Head of caudate nucleus (tissue), 42 donors: ENCODE results near the gene ATP6V0A1.
A peak's percentile ranks its signal among the peaks of the same experiment; 100 is the strongest.
"Not testable (repeated sequence)": the region's sequence is repeated elsewhere in the genome, so short reads cannot be mapped to it uniquely, and the experiment has no call there.

ENCODE experiments used
- DNase-seq, 42 donors: peaks; one replicate each; pipeline versions ENCODE4 v3.0.0 to v3.0.0-alpha.2; 2020 to 2021; ENCODE audit warnings: mixed read lengths in 7 of 42
- intact Hi-C: fragments of 100-400 bp; cut with DNase I; formaldehyde crosslinking; loops from one replicate; pipeline ENCODE4 v1.15.0; 2022

Gene ATP6V0A1

DNA sequence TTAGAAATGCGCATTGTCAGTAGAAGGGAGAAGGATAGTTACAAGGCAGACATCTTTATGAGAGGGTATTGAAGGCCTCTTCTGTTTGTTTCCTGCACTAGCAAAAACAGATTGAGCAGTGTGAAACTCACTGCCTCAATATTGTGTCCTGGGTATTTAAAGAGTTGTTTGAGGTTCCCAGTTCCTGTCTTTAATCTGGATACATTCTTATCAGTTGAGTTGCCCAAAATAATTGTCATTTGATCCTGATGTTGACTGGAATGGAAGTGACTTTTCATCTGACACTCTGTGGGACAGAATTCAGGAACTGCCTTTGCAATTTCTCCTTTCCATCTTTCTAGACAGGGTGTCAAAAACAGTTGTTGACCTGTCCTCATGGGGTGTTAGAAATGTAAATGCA lies 1.7 kb downstream of the ATP6V0A1 start:
- intact Hi-C loops = no loop called here
- peak in 1 of 42 donors; percentile 11 for DNase-seq

DNA sequence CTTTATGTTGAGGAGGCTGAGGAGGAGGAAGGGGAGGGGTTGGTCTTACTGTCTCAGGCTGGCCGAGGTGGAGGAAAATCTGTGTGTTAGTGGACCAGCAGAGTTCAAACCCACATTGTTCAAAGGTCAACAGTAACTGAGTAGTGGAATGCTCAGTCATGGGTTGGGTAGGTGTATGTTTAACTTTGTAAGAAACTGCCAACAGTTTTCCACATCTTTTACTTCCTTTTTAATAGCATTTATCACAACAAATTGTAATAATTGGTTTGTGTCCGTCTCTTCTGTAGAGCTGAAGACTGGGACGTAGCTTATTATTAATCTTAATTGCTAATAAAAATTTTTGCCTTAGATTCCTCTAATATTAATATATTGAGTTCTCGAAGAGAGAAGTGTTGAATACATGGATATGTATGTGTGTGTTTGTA lies 5.3 kb downstream of the ATP6V0A1 start:
- DNase-seq = no peak
- intact Hi-C loops = no loop called here

DNA sequence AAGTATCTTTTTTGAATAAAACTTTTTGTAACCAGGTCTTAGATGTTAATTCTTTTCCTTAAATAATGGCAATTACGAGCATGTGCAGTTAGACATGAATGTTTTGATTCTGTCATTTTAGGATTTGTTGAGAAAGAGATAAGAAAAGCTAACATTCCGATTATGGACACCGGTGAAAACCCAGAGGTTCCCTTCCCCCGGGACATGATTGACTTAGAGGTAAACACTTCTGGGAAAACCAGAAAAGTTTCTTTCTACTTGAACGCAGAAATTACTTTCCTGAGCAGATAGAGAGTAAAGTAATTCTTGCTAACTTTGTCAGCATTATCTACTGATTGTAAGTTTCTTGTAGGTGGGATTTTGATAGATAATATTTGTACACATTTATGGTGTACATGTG lies 9.2 kb downstream of the ATP6V0A1 start:
- intact Hi-C loops = no loop called here
- DNase-seq = no peak

DNA sequence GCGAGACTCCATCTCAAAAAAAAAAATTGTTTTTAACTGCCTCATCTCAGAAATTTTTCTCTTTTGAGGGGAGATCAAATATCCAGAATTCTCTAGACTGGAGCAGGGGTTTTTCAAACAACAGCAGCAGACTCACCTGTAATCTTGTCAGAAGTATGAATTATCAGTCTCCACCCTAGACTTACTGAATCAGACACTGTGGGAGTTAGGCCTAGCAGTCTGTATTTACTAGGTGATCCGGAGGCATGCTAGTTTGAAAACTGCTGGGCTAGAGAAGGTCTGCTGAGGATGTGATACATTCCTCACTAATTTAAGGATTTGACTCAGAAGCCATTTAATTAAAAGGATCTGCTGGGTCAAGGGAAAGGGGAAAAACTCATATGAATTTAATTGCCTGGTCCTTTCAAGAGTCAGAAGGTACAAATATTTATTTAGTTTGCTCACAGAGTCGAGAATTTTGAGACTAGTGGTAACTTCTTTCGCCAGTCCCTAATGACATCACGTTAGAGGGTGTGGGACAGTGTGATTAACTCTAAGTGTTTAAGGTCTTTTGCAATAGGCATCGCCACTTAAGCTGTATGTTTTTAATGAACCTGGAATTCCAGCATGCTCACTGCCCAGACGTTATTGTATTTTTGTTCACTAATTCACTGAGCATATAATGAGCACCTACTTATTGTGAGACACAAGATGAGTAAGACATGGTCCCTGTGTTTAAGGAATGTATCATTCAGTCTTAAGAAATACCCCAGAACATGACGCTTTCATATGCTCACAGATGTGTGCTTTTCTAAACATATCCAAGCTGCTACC lies 14.2 kb downstream of the ATP6V0A1 start:
- DNase-seq = no peak
- intact Hi-C loops = no loop called here

DNA sequence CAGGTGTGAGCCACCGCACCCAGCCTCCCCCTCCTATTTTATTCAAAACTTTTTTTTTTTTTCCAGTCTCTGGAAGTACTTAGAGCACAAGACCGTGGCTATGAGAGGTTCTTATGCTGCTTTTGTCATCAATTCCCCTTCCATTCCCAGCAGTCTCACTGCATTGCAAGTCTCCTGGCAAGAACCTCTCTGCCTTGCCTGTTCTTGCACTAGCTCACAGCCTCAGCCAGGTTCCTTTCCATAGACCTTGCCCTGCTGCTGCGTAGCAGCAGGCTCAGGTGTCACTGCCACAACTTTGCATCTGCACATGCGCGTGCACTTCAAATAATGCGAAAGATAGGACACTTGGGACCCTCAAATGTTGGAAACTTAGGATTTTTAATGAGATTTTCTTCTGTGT lies 15.6 kb downstream of the ATP6V0A1 start:
- DNase-seq = no peak
- intact Hi-C loops = no loop called here

DNA sequence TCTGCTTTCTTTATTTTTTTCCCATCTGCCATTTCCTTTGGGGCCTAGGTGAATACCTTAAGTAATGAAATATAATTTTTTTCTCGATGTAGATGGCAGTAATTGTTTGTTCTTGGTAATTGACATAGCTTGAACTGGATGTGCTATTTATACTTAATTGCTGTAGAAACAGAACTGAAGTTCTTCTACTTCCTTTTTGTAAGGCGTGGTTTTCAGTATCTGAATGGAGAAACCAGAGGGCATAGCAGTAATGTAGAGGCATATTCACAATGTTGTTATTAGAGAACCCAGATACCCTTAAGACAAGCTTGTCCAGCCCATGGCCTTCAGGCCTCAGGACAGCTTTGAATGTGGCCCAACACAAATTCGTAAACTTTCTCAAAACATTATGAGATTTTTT lies 16.4 kb downstream of the ATP6V0A1 start:
- intact Hi-C loops = no loop called here

DNA sequence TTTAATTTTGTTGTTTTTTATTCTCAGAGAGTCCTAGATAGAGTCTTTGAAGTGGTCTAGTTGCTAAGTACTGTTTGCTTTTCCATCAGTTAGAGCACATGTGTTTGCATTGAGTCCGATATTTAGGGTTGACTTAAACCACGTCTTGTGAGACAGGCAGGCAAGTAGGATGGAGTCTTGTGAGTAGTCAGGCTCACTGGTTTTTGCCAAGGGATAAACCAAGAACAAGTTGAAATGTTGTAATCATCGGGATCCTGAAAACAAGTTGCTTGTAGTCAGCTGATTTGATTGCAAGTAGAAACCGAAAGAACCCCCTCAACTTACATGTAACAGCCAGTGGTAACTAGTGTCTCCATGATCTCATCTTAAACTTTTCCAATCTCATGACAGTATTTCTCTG lies 17.2 kb downstream of the ATP6V0A1 start:
- intact Hi-C loops = no loop called here
- no peak for DNase-seq

More for the DNA sequence above, 16.4 kb downstream of the ATP6V0A1 start:
- DNase-seq = no peak

DNA sequence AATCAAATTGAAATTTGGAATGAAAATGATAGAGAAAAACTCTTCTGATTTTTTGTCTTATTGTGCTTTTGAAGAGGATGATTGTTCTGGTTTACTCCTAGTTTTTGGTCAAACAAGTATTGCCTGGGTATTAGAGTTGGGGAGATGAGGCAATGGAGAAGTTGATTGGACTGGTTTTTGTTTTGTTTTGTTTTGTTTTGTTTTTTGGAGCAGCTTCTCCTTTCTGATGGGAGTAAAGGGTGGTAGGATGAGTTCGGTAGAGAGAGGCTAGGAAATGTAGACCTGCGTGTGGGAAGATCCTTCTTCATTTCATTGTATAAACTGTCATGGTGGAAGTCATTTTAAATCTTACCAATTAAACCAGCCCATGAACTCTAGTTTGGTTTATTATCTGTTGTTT lies 17.7 kb downstream of the ATP6V0A1 start:
- intact Hi-C loops = no loop called here
- DNase-seq = no peak

DNA sequence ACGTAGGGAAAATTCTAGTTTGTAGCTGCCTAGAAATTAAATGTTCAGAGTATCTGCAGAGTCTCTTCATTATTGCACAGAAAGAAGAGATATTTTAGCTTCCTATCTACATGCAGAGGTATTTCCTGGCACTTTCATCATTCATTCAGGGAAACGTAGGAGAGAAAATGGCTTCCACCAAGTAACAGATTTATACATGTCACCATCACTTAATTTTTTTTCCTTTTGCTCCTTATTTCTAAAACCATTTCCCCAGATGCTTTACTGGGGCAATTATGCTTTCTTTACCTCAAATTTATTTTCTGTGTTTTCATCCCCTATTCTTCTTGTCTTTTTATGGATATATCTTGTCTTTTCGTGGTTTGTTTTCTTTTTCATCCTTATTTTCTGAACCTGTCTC lies 18.5 kb downstream of the ATP6V0A1 start:
- DNase-seq = no peak
- intact Hi-C loops = no loop called here

DNA sequence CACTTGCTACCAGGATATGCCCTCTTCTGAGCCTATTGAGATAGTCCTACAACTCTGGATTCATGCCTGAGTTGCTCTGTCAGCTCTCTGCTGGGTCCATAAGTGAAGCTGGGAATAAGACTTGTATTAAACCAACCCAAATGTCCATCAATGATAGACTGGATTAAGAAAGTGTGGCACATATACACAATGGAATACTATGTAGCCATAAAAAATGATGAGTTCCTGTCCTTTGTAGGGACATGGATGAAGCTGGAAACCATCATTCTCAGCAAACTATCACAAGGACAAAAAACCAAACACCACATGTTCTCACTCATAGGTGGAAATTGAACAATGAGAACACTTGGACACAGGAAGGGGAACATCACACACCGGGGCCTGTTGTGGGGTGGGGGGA lies 19.1 kb downstream of the ATP6V0A1 start:
- DNase-seq, intact Hi-C loops: not testable (repeated sequence)

DNA sequence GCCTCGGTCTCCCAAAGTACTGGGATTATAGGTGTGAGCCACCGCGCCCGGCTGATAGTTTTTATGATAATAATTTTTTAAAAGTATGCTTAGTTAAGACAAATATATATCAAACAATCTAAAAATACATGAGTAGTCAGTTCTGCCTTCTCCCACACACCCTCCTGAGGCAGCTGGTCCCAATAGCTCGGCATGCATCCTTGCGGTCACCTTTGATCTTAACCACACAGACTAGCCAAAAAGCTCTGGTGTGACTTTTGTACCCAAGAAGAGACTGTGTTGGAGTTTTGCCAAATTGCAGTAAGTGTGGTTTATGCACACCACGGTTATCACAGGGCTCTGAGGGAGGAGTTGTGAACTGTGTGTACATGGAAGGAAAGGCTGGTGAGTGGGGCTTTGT lies 25.6 kb downstream of the ATP6V0A1 start:
- no peak for DNase-seq

DNA sequence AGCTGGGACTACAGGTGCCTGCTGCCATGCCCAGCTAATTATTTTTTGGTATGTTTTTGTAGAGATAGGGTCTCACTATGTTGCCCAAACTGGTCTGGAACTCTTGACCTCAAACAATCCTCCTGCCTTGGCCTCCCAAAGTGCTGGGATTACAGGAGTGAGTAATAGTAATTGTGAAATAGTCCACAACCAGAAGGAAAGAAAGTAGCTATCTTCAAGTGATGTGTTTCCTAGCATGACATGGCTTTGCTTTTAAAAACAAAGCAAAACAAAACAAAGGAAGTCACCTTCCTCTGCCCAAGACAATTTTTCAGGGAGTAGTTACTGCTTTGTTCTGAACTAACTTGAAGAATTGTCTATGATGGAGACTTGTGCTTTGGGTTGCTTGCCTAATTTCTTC lies 27.0 kb downstream of the ATP6V0A1 start:
- DNase-seq = no peak
- intact Hi-C loops = no loop called here

More for the DNA sequence above, 25.6 kb downstream of the ATP6V0A1 start:
- intact Hi-C loops = no loop called here

DNA sequence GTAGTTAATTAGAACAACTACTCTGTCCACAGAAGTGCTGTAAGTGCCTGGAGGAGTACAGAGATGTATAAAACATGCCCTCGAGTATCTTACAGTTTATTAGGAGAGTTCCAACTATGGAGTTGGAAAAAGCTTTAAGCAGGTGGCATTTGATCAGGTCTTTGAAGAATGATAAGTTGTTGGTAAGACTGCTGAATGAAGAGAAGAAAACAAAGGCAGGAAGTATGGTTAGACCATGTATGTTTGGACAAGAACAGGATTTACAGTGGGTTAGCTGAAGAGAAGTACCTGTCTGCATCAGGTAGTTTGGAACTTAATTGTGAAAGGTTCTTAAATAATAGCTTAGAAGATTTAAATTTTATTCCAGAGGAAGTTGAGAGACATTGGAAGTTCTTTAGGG lies 29.4 kb downstream of the ATP6V0A1 start:
- DNase-seq = no peak
- intact Hi-C loops = no loop called here

DNA sequence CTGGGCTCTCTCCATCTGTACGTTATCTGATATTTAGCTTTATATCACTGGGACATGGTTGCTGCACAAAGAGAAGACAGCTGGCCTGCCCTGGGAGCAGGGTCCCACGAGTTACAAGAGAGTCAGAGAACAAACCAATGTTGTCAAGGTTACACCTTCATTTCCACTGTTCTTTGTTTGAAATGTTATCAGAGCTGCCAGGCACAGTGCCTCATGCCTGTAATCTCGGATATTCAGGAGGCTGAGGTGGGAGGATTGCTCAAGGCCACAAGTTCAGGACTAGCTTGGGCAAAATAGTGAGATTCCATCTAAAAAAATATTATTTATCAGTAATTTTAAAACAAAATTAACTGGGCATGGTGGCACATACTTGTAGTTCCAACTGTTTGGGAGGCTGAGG lies 34.6 kb downstream of the ATP6V0A1 start:
- intact Hi-C loops = no loop called here
- no peak for DNase-seq

DNA sequence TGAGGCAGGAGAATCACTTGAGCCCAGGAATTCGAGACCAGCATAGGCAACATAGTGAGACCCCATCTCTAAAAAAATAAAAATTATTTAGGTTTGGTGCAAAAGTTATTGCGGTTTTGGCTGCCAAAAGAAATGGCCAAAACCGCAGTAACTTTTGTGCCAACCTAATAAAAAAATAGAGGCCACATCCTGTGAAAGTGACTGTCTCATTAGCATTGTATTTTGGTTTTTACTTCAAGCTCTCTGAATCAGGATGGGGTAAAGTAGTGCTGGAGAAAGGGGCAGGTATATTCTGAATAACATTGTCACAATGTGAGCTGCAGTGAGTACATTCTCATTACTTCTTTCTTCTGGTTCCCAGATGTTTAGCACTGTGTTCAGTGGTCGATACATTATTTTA lies 36.0 kb downstream of the ATP6V0A1 start:
- intact Hi-C loops = no loop called here
- no peak for DNase-seq

DNA sequence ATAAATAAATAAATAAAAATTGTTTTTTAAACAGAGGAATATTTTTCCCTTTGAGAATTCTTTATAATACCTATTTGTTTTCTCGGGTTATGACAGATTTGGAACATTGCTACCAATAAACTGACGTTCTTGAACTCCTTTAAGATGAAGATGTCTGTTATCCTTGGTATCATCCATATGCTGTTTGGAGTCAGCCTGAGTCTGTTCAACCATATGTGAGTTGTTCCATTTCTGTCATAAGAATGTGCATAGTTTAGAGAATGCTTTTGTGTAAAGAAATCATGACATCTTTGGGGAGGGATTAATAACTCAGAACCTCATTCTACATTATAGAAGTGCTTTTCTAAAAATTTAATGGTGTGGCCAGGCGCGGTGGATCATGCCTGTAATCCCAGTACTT lies 40.1 kb downstream of the ATP6V0A1 start:
- intact Hi-C loops = no loop called here
- no peak for DNase-seq

DNA sequence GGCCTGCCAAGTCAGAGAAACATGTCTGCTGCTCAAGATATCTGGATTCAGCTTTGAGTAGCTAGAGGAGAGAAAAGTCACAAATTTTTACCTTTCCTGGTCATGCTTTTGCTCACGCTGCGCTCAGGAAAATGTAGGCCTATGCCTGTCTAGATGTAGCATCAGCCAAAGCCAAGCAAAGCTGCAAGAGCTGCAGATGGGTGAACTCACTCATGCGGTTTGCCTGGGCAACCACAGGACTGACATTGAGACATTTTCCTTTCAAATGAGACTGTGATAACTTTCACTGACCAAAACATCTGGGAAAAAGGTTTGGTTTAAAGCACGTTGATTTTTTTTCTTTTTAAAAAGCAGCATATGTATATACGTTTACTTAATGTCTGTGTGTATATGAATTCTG lies 43.4 kb downstream of the ATP6V0A1 start:
- DNase-seq = no peak
- intact Hi-C loops = no loop called here

DNA sequence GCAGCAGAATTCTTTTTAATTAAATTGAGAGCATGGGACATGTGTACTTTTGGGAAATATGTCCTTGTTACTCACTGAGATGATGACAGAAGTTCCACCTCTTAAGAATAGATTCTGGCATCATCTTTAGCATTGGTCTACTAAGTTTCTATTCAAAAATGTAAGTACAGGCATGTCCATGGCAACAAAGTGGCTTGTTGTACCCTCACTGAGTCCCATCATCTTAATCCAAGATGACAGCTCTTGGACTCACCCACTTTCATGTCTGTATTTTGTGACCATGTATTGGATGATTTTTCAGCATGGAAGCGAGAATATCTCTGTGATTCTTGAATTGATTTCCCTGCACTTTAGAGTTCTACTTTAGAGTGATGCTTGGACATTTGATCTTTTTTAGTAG lies 44.2 kb downstream of the ATP6V0A1 start:
- no peak for DNase-seq
- intact Hi-C loops = no loop called here

DNA sequence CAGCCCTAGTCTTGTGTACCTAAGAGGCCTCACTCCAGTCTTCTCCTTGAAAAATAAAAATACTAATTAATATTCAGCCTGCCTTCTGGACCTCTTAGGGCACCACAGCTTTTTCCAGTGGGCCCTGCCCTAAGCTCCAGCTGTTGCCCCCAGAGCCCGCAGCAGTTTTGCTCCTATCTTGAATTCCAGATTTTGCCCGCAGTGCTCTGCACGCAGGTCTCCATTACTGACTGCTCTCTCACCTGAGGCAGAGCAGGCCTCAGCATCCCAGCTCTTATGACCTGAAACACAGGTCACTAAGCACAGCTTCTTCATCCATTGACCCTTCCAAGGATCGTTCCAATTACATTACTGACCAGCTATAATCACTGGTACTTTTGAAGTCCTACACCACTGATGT lies 49.0 kb downstream of the ATP6V0A1 start:
- DNase-seq = no peak
- intact Hi-C loops = no loop called here

DNA sequence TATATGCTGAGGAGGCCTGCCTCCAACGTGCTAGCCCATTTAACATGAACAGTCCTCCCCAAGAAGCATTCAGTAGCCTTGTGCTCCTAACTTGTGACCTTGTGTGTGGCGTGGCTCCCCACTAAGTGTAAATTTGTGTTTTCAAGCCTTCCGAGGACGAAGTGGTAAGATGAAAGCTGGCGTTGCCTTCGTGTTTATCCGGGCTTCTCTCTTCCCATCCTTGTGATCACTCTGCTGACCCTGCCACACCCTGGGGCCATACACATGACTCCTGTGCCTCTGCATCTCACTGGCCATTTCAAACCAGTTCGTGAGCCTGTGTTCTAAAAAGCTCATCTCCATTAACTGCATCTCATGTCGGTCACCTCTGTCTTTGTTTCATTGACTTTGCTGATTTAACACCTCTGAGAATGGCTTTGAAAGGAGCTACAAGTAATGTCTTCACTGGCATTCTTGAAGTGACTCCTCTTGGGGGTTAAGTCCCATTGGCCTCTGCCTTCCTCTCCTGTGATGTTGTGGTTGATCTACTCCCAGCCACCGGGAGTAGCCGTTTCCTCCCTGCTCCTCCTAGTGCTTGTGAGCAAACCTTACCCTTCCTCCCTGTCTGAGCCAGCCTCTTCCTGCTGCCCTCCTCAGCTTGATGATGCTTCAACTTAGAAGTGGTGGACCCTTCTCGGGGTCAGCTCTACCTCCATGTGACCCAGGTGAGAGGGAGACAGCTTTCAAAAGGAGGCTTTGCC lies 49.9 kb downstream of the ATP6V0A1 start:
- DNase-seq = peak in 1 of 42 donors; percentile 22
- intact Hi-C loops = no loop called here

DNA sequence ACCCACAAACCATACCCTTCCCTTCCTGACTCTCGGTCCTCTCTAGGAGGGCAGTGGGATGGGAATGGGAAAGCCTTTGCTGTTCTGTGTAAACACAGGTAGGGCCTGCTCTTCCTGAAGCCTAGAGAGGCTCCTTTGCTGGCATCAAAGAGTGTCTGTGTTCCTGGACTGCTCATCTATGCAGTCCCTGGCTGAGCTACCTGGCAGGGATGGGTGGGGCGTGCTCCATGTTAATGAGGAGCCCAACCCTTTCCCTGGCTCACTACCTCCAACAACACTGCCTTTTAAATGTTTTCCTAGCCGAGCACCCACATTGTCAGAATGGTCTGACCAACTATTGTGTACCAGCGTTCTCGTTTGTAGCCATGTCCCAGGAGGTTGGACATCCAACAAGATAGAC lies 50.7 kb downstream of the ATP6V0A1 start:
- intact Hi-C loops = no loop called here
- DNase-seq = peak in 1 of 42 donors; percentile 21
